Breast epithelium (tissue), 3 donors: ENCODE data around the gene SLC5A10.

Experiments
- POLR2A ChIP-seq: fragments of 450-650 bp; IDR thresholded peaks from one replicate; pipeline ENCODE4 v1.6.1; 2016; ENCODE audit warnings: antibody characterized with exemption, mild to moderate bottlenecking, moderate library complexity
- POLR2AphosphoS5 ChIP-seq, 3 donors: sonication (generic); formaldehyde crosslinking; IDR thresholded peaks; one replicate each; pipeline ENCODE4 v1.6.1; 2017; ENCODE audit warnings: antibody characterized with exemption in 3 of 3
- TF ChIP-seq, protein P1 (sequence below), 3 donors: fragments of 450-650 bp; IDR thresholded peaks; one replicate each; pipeline ENCODE4 v1.5.1; 2016 to 2017; ENCODE audit warnings: antibody characterized with exemption in 3 of 3, mild to moderate bottlenecking in 3 of 3, moderate library complexity in 3 of 3

DNA sequence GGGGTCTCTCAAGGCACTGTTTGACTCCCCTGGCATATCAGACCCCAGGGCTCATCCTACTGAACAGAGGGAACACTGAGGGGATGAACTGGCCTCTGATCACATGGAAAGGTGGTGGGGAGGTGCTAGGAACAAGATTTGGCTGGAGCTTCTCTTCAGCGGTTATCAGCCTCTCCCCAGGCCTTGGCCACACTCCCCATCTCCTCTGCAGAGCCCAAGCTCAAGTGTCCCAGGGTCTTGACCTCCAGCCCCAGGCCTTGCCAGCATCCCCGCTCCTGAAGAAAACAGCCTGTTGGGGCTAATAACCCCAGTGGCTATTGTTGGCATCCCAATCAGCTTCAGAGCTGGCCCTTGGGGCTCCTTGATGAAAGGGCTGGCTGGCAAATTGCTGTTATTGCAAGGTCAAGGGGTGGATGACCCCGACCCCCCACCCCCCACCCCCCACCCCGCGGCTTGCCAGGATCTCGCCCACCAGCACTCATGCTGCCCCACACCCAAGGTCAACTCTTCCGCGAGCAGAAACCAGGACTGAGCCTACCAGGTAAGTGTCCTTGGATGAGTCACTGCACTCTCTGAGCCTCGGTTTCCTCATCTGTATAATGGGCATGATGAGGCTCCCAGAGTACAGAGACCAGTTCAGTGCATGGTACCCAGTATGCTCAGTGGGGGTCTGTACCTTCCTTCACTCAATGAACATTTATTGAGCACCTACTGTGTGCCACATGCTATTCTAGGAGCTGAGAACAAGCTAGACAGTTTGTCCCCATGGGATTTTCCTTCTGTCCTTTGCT, 71.4 kb downstream of the SLC5A10 start:
- TF ChIP-seq, protein P1, sequence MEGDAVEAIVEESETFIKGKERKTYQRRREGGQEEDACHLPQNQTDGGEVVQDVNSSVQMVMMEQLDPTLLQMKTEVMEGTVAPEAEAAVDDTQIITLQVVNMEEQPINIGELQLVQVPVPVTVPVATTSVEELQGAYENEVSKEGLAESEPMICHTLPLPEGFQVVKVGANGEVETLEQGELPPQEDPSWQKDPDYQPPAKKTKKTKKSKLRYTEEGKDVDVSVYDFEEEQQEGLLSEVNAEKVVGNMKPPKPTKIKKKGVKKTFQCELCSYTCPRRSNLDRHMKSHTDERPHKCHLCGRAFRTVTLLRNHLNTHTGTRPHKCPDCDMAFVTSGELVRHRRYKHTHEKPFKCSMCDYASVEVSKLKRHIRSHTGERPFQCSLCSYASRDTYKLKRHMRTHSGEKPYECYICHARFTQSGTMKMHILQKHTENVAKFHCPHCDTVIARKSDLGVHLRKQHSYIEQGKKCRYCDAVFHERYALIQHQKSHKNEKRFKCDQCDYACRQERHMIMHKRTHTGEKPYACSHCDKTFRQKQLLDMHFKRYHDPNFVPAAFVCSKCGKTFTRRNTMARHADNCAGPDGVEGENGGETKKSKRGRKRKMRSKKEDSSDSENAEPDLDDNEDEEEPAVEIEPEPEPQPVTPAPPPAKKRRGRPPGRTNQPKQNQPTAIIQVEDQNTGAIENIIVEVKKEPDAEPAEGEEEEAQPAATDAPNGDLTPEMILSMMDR (IDR thresholded peaks at IDR 0.05) = no peak
- TF ChIP-seq POLR2AphosphoS5 (IDR thresholded peaks at IDR 0.05) = no peak
- no peak for TF ChIP-seq POLR2A
